ENCODE results near the gene DNAJC16.
A peak's percentile ranks its signal among the peaks of the same experiment; 100 is the strongest.

DNAJC16 gene

DNA sequence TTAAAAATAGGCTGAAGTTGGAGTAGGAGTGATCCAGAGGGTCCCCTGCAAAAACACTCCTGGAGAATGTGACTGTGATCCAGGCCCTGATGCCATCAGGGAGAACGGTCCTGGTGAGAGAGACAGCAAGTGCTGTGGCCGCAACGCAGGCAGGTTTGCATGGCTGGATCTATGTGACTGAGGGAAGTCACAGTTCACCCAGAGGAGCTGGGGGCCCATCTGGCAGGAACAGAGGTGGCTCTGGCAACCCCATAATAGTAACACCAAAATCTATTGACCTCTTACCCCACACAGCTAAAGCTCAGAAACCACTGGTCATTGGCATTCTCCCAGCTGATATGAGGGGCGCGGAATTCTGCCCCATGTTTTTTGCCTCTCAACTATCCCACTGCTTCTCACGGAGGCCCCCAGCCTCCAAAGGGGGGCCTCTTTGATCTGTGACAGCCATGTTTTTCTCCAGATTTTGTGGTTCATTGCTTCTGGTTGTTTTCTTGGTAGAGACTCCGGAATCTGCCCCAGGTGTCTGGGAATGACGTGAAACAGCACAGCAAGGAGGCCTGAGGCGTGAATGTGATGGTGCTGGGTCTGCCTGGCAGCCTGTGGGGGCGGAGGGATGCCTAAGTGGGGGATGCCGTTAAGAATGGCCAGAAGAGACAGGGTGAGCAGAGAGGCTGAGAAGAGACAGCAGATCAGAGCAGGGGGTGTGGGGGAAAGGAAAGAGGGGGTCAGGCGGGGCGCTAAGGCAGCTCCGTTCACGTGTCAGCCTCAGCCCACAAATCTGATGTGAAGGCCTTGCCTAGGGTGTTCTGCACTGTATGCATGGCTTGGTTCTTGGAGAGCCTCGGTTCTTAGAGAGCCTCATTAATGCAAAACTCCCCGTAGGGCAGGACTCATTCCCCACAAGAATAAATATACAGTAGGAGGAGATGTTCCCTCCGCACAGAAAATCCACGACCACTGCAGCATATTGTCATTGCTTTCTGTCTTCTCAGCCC is 26.2 kb upstream of the DNAJC16 start:
- TF ChIP-seq, protein P1, sequence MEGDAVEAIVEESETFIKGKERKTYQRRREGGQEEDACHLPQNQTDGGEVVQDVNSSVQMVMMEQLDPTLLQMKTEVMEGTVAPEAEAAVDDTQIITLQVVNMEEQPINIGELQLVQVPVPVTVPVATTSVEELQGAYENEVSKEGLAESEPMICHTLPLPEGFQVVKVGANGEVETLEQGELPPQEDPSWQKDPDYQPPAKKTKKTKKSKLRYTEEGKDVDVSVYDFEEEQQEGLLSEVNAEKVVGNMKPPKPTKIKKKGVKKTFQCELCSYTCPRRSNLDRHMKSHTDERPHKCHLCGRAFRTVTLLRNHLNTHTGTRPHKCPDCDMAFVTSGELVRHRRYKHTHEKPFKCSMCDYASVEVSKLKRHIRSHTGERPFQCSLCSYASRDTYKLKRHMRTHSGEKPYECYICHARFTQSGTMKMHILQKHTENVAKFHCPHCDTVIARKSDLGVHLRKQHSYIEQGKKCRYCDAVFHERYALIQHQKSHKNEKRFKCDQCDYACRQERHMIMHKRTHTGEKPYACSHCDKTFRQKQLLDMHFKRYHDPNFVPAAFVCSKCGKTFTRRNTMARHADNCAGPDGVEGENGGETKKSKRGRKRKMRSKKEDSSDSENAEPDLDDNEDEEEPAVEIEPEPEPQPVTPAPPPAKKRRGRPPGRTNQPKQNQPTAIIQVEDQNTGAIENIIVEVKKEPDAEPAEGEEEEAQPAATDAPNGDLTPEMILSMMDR (IDR thresholded peaks at IDR 0.05; ENCODE audit: control insufficient read depth, insufficient read depth, low read depth, low read length, missing control alignments) = no peak
- H3K4me3 ChIP-seq (ENCODE audit: control insufficient read depth, low read depth, low read length) = no peak overlapping the region
- no peak for DNase-seq (ENCODE audit: low read depth)

DNA sequence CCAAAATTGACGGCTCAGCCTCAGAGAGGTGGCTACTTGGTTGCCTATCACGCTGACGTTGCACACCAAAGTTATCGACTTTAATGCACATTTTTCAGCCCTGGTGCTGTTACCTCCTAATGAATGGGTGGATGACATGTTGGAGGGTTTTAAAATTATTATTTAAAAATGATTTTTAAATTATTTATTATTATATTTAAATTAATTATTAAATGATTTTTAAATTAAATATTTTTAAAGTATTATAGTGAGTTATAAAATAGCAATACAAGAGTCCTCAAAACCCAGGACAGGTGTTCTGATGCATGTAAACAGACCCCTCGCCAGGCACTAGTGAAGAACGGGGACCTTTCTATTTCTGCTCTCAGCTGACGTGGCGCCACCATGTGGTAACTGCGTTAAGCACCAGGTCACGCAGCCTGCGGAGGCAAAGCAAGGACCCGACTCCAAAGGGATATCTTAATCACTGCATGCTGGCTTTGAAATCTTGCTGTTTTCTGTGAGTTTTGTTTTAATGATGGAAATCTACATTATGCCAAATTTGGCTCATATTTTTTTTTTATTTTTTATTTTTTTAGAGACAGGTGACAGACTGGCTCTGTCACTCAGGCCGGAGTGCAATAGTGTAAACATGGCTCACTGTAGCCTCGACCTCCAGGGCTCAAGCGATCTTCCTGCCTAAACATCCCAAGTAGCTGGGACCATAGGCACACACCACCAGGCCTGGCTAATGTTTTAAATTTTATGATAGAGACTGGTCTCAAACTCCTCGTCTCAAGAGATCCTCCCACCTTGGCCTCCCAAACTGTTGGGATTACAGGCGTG is 25.2 kb upstream of the DNAJC16 start:
- no peak overlapping the region for H3K4me3 ChIP-seq (ENCODE audit: control insufficient read depth, low read depth, low read length)
- DNase-seq (ENCODE audit: low read depth) = no peak
- TF ChIP-seq, protein P1 (IDR thresholded peaks at IDR 0.05; ENCODE audit: control insufficient read depth, insufficient read depth, low read depth, low read length, missing control alignments) = peak; percentile 76

DNA sequence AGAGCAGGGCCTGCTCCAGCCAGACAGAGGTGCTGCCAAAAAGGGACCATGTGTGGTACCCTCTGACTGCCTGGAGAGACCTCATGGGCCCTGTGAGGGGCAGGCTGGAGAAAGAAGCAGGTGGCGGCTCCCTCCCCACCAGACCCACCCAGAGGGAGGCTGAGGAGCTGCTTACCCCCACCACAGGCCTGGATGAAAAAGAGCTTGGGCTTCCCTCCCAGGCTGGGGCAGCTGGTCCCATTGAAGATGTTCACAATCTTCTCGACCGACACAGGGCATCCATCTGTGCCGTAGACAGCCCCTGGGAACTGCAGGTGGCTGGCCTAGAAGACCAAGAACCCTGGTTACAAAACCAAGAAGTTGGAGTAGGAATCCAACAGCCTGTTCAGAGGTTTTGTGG is 22.2 kb upstream of the DNAJC16 start:
- TF ChIP-seq, protein P1 (IDR thresholded peaks at IDR 0.05; ENCODE audit: control insufficient read depth, insufficient read depth, low read depth, low read length, missing control alignments) = no peak
- no peak overlapping the region for H3K4me3 ChIP-seq (ENCODE audit: control insufficient read depth, low read depth, low read length)
- DNase-seq (ENCODE audit: low read depth) = no peak

DNA sequence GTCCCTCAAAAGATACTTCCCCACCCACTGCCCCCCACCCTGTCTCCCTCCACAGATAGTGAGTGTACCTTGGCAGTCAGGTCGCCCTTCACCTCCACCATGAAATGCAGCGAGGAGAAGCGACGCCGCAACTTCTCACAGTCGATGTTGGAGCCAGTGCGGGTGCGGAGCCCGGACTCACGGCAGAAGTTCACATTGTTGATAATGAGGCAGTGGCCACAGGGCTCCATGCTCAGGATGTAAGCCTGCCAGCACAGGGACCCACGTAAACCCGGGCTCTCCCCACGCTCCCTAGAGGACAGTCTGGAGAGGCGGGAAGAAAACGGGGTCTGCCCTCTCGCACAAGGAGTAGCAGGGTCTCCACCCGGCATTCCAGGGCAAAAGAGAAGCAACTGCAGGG is 19.8 kb upstream of the DNAJC16 start:
- DNase-seq (ENCODE audit: low read depth) = no peak
- H3K4me3 ChIP-seq (ENCODE audit: control insufficient read depth, low read depth, low read length) = no peak overlapping the region
- TF ChIP-seq, protein P1 (IDR thresholded peaks at IDR 0.05; ENCODE audit: control insufficient read depth, insufficient read depth, low read depth, low read length, missing control alignments) = no peak

DNA sequence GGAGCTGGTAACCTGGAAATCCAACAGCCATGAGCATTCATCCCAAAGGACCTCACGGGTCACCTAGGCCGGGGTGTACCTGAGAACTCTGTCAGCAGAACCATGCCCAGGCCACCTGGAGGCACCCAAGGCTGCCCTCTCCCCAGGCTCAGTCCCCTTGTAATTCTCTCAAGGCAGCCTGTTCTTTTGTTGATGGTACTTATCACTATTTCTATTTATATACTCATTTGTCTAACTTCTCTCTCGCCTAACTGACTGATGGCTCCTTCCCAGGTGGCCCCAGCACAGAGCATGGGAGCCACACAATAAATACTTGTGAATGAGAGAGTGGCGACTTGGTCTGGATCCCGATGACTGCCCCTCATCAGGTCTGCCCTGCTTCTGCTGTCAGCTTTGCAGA is 19.4 kb upstream of the DNAJC16 start:
- TF ChIP-seq, protein P1 (IDR thresholded peaks at IDR 0.05; ENCODE audit: control insufficient read depth, insufficient read depth, low read depth, low read length, missing control alignments) = no peak
- no peak for DNase-seq (ENCODE audit: low read depth)
- no peak overlapping the region for H3K4me3 ChIP-seq (ENCODE audit: control insufficient read depth, low read depth, low read length)

DNA sequence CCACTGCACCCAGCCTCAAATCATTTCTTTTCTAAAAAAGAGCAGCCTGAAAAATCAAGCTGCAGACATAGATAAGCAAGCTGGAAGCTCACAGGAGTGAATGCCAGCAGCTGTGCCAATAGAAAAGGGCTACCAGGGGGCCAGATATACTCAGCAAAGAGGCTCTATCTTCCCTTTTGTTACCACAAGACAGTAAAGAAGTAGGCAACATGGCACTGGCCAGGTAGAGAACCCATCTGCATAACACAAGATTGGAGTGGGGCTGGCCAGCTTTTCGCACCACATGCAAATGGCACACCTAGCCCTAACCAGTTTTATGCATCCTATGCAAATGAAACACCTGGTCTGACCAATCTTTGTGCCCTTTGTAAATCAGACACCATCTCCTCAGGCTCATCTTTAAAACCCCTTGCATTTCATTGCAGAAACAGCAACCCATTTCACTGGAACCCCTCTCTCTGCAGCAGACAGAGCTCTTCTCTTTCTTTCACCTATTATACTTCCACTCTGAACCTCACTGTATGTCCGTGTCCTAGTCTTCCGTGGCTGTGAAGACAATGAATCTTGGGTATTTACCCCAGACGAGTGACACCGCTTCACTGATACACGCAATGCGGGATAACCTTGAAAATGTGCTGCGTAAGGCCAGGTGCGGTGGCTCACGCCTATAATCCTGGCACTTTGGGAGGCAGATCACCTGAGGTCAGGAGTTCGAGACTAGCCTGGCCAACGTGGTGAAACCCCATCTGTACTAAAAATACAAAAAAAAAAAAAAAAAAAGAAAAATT is 17.8 kb upstream of the DNAJC16 start:
- no peak for DNase-seq (ENCODE audit: low read depth)
- H3K4me3 ChIP-seq (ENCODE audit: control insufficient read depth, low read depth, low read length) = no peak overlapping the region
- TF ChIP-seq, protein P1 (IDR thresholded peaks at IDR 0.05; ENCODE audit: control insufficient read depth, insufficient read depth, low read depth, low read length, missing control alignments) = no peak

Measured in AG09309 (cell line).